Ascending aorta (tissue), 2 donors: ENCODE results near the gene FBXO46. TPM values are rescaled to one million over a fixed set of nuclear protein-coding genes. Genes with fewer than 3 reads are reported as not detected.

Source experiments
- DNase-seq, 2 donors: peaks; one replicate each; pipeline ENCODE4 v3.0.0-alpha.2; 2019; ENCODE audit warnings: low spot score in 2 of 2
- H3K27ac ChIP-seq, 2 donors: fragments of 200-600 bp; sonication (generic); one replicate each; pipeline ENCODE4 v1.5.1; 2016 to 2017; ENCODE audit warnings: mild to moderate bottlenecking in 1 of 2
- H3K27me3 ChIP-seq: fragments of 200-600 bp; sonication (generic); one replicate; pipeline ENCODE4 v1.5.1; 2017
- H3K36me3 ChIP-seq, 2 donors: fragments of 200-600 bp; sonication (generic); one replicate each; pipeline ENCODE4 v1.5.1; 2016
- H3K4me1 ChIP-seq, 2 donors: fragments of 200-600 bp; sonication (generic); one replicate each; pipeline ENCODE4 v1.5.1; 2016 to 2017; ENCODE audit warnings: mild to moderate bottlenecking in 1 of 2
- H3K4me3 ChIP-seq, 2 donors: fragments of 200-600 bp; sonication (generic); one replicate each; pipeline ENCODE4 v1.5.1; 2016 to 2017; ENCODE audit warnings: mild to moderate bottlenecking in 1 of 2
- H3K9me3 ChIP-seq, 2 donors: fragments of 200-600 bp; sonication (generic); one replicate each; pipeline ENCODE4 v1.5.1; 2016
- intact Hi-C: fragments of 100-400 bp; cut with DNase I; formaldehyde crosslinking; loops from one replicate; pipeline ENCODE4 v1.15.1; 2023
- total RNA-seq: library from RNA; depleted of rRNA; stranded (reverse); fragments of >200 nt; gene quantifications from one replicate; pipeline ENCODE4 v1.1.0, GENCODE V29; 2016
- TF ChIP-seq, protein P1 (sequence below), 3 experiments: fragments of 200-600 bp in 2 of 3; fragments of 450-650 bp in 1 of 3; sonication (generic) in 2 of 3; IDR thresholded peaks; one replicate each; pipeline ENCODE4 v1.5.1; 2016 to 2019; ENCODE audit warnings: antibody characterized with exemption in 3 of 3, mild to moderate bottlenecking in 1 of 3, moderate library complexity in 1 of 3

Gene FBXO46
- total RNA-seq, 1 donor from 2014 or later, result 27.5 TPM

DNA sequence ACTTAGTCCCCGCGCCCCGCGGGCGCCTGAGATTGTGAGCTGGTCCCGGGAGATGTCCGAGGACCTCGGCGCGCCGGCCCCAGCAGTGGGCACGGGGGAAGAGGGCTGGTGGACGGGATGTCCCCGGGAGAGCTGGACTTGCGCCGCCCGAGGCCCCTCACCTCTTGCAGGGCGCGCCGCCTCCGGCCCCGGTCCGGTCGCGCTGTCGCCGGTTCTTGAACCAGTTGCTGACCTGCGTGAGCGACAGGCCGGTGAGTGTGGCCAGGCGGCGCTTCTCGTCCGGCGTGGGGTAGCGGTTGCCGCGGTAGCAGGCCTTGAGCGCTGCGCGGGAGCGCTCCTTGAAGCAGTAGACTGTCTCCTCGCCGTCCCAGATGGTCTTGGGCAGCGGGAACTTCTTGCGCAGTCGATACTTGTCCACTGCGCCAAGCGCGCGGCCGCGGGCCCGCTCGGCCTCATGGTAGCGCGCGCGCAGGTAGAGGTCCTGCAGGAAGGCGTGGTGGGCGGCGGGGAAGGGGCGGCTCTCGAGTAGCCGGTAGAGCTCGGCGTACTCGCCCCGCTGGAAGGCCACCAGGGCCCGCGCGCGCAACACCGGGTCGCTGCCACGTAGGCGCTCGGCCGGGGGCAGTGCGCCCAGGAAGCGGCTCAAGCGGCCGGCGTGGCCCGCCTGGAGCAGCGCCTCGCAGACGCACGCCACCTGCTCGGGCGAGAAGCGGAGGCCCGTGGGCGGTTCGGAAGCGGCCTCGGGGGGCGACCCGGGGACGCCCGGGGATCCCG lies 37.4 kb upstream of the FBXO46 start:
- Histone ChIP-seq H3K27ac (peak overlapping the region; percentile 96), H3K4me3 (peak overlapping the region; percentile 84 to 88), H3K4me1 (peaks cover 27 to 46% of the 10 kb centered on the region in 2 donors), H3K27me3 (no peaks in the 10 kb centered on the region), H3K36me3 (peaks cover 5 to 13% of the 10 kb centered on the region in 2 donors), H3K9me3 (no peaks in the 10 kb centered on the region)
- peak in 1 of 2 donors; percentile 80 for DNase-seq
- TF ChIP-seq, protein P1, sequence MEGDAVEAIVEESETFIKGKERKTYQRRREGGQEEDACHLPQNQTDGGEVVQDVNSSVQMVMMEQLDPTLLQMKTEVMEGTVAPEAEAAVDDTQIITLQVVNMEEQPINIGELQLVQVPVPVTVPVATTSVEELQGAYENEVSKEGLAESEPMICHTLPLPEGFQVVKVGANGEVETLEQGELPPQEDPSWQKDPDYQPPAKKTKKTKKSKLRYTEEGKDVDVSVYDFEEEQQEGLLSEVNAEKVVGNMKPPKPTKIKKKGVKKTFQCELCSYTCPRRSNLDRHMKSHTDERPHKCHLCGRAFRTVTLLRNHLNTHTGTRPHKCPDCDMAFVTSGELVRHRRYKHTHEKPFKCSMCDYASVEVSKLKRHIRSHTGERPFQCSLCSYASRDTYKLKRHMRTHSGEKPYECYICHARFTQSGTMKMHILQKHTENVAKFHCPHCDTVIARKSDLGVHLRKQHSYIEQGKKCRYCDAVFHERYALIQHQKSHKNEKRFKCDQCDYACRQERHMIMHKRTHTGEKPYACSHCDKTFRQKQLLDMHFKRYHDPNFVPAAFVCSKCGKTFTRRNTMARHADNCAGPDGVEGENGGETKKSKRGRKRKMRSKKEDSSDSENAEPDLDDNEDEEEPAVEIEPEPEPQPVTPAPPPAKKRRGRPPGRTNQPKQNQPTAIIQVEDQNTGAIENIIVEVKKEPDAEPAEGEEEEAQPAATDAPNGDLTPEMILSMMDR (IDR thresholded peaks at IDR 0.05), result no peak
- intact Hi-C loops, result loop anchor here (1.0 to 5.0 kb wide), 3 partner anchors 38 to 186 kb away; partner anchors contain the start of genes FBXO46, IRF2BP1 and OPA3

DNA sequence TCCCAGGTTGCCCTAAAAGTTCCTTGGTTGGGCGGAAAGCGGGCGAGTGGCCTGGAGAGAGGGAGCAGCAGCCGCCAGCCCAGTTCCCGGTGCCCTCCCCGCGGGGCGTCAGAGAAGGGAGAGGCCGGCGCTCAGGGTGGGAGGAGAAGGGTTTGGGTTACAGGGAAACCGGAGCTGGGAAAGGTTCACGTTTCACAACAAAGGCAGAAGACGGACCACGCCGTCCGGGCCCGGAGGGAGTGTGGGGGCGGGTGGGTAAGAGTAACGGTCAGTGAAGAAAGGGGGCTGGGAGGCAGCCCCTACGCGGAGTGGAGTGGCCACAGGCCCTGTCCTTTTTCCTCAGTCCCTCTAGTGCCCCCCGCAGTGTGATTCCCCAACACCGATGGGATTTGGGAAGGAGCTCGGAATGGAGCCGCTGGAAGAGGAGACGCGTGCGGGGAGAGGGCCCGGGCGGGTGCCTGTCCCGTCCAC lies 36.7 kb upstream of the FBXO46 start:
- H3K27ac ChIP-seq, result peak overlapping the region; percentile 96
- TF ChIP-seq, protein P1 (IDR thresholded peaks at IDR 0.05), result no peak
- H3K36me3 ChIP-seq, result peaks cover 0 to 7% of the 10 kb centered on the region in 2 donors
- peaks cover 27 to 46% of the 10 kb centered on the region in 2 donors for H3K4me1 ChIP-seq
- peak overlapping the region; percentile 84 to 88 for H3K4me3 ChIP-seq
- intact Hi-C loops, result loop anchor here (1.0 to 5.0 kb wide), 2 partner anchors 37 to 185 kb away; partner anchors contain the start of genes FBXO46 and OPA3
- DNase-seq, result peak in 1 of 2 donors; percentile 88
- no peaks in the 10 kb centered on the region for H3K9me3 ChIP-seq
- H3K27me3 ChIP-seq, result no peaks in the 10 kb centered on the region

DNA sequence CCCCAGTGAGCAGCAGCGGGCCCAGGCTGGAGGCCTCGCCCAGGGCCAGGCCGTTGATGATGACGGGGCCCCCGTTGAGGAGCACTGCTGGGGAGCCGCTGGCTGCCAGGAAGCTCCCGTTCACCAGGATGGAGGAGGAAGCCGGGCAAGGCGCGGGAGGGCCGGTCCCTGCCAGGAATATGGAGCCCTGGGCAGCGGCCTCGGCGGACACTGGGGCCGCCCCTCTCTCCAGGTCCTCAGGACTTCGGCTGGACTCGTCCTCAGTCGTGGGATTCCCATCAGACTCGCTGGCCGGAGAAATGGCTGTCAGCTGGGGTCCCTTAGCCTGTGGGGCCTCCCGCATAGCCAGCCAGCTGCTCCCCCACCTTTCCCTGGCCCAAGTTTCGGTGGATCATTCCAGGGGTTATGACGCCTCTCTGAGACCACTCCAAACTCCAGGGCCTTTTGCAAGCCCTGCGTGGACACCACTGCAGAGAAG lies 36.2 kb upstream of the FBXO46 start:
- peaks cover 27 to 46% of the 10 kb centered on the region in 2 donors for H3K4me1 ChIP-seq
- H3K36me3 ChIP-seq, result peaks cover 0 to 7% of the 10 kb centered on the region in 2 donors
- intact Hi-C loops, result loop anchor here (1.0 to 5.0 kb wide), 2 partner anchors 37 to 185 kb away; partner anchors contain the start of genes FBXO46 and OPA3
- DNase-seq, result no peak
- H3K4me3 ChIP-seq, result peak overlapping the region; percentile 84 to 88
- H3K9me3 ChIP-seq, result no peaks in the 10 kb centered on the region
- TF ChIP-seq, protein P1 (IDR thresholded peaks at IDR 0.05), result no peak
- peak overlapping the region; percentile 96 for H3K27ac ChIP-seq
- H3K27me3 ChIP-seq, result no peaks in the 10 kb centered on the region

DNA sequence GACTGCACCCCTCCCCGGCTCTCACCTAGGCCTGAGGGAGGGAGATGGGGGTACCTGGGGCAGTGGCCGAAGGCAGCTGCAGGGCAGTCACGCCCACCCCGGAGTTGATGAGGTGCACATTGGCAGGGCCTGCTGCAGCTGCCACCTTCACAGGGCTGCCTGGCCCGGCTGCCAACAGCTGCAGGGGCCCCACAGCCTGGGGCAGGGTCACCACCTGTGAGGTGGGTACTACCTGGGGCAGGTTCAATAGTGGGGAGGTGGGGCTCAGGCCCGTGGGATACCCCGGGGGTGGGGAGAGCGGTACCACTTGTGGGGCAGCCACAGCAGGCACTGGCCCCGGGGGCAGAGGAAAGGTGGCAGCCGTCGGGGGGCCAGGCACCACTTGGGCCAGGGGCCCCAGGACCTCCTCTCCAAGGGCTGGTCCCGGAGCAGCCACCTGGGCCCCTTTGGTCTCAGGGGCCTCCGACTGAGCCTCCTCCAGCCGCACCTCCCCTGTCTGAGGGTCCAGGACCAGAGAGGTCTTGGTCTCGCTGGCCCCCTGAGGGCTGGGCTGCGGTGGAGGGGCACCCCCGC lies 35.7 kb upstream of the FBXO46 start:
- no peak for DNase-seq
- intact Hi-C loops, result loop anchor here (5.0 kb wide), 1 partner anchor 184 kb away; the partner anchor contains the start of gene OPA3

DNA sequence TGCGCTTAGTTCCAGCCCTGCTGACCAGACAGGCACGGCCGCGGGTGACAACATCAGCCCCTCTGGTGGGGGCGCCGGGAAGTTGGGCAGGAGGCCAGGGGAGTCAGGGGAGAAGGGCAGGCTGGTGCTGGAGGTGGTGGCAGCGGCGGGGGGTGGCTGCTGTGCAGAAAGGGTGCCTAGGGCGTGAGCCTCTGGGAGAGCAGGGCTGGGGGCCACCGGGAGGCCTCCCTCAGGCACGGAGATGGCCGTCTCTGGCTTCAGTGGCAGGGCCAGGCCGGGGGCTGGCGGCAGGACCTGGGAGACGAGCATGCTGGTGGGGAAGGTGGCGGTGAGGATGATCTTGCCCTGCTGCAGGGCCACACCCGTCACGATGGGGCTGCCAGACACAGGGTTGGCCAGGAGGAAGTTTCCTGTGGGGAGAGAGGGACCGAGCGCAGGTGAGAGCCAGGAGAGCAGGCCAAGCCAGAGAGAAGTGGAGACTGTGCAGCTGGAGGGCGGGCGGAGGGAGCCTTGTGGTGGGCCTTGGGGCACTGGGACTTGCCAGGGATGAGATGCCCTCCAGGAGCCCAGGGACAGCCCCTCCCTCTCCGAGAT lies 35.1 kb upstream of the FBXO46 start:
- no peaks in the 10 kb centered on the region for H3K36me3 ChIP-seq
- intact Hi-C loops, result loop anchor here (5.0 kb wide), 1 partner anchor 183 kb away; the partner anchor contains the start of gene OPA3
- TF ChIP-seq, protein P1 (IDR thresholded peaks at IDR 0.05), result no peak
- no peaks in the 10 kb centered on the region for H3K27me3 ChIP-seq
- peaks cover 27 to 39% of the 10 kb centered on the region in 2 donors for H3K4me1 ChIP-seq
- DNase-seq, result no peak
- peak overlapping the region; percentile 96 for H3K27ac ChIP-seq
- peak overlapping the region; percentile 84 to 88 for H3K4me3 ChIP-seq
- H3K9me3 ChIP-seq, result no peaks in the 10 kb centered on the region

More for the DNA sequence above, 35.7 kb upstream of the FBXO46 start:
- Histone ChIP-seq H3K27ac (peak overlapping the region; percentile 96), H3K4me3 (peak overlapping the region; percentile 84 to 88), H3K36me3 (peaks cover 0 to 2% of the 10 kb centered on the region in 2 donors), H3K27me3 (no peaks in the 10 kb centered on the region), H3K9me3 (no peaks in the 10 kb centered on the region), H3K4me1 (peaks cover 27 to 45% of the 10 kb centered on the region in 2 donors)
- TF ChIP-seq, protein P1 (IDR thresholded peaks at IDR 0.05), result no peak
